Measurements from ENCODE around the gene NR1I3. TPM values are rescaled to one million over a fixed set of nuclear protein-coding genes. Genes with fewer than 3 reads are reported as not detected.

NR1I3 gene, protein sequence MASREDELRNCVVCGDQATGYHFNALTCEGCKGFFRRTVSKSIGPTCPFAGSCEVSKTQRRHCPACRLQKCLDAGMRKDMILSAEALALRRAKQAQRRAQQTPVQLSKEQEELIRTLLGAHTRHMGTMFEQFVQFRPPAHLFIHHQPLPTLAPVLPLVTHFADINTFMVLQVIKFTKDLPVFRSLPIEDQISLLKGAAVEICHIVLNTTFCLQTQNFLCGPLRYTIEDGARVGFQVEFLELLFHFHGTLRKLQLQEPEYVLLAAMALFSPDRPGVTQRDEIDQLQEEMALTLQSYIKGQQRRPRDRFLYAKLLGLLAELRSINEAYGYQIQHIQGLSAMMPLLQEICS
- total RNA-seq (under 1 TPM; 0.31 to 0.68 TPM), polyA plus RNA-seq (ENCODE audit: insufficient read depth, low read depth, low replicate concordance) (0.57 TPM)
- long read RNA-seq, donor 1, result 0 reads
- long read RNA-seq, donor 2, result 0 reads

GRCh38 chr1:161238039-161238473 lies at the start of gene NR1I3:
Gene NR1I3 (minus strand): TSS chr1:161238203. CDS start chr1:161236565, 1,638 bp downstream.
- TF ChIP-seq POLR2A (IDR thresholded peaks at IDR 0.05), result no peak
- TF ChIP-seq CTCF (IDR thresholded peaks at IDR 0.05), result no peak
- DNase-seq, result no peak
- Histone ChIP-seq H3K9me3 (no peaks in the 10 kb centered on the region), H3K36me3 (ENCODE audit: low read depth, missing control alignments) (no peaks in the 10 kb centered on the region), H3K27ac (no peak within 1 kb of the TSS), H3K4me3 (no peak within 1 kb of the TSS), H3K4me1 (no peaks in the 10 kb centered on the region), H3K27me3 (no peaks in the 10 kb centered on the region)
- 65 to 69% methylated on average over 4 of the region's 4 CpGs for WGBS, 2 donors
- intact Hi-C loops (cut with DNase I; ENCODE audit: low total_unique reads), result no loop called here

- intact Hi-C loops (cut with DNase I; ENCODE audit: low total_unique reads), result no loop called here
- 92 to 95% methylated on average over 3 of the region's 3 CpGs for WGBS, 2 donors
Observed at GRCh38 chr1:161287482-161288054, 49.6 kb upstream of the NR1I3 start.

GRCh38 chr1:161285521-161285920 lies 47.5 kb upstream of the NR1I3 start:
- no peak for DNase-seq
- no peak overlapping the region for H3K4me3 ChIP-seq
- intact Hi-C loops (cut with DNase I; ENCODE audit: low total_unique reads), result no loop called here

More at GRCh38 chr1:161287482-161288054, 49.6 kb upstream of the NR1I3 start:
- Histone ChIP-seq H3K36me3 (ENCODE audit: low read depth, missing control alignments) (no peaks in the 10 kb centered on the region), H3K9me3 (no peaks in the 10 kb centered on the region), H3K27ac (no peak overlapping the region), H3K27me3 (no peaks in the 10 kb centered on the region), H3K4me3 (no peak overlapping the region), H3K4me1 (no peaks in the 10 kb centered on the region)
- TF ChIP-seq CTCF (IDR thresholded peaks at IDR 0.05), result no peak
- no peak for TF ChIP-seq POLR2A (IDR thresholded peaks at IDR 0.05)
- no peak for DNase-seq

DNA sequence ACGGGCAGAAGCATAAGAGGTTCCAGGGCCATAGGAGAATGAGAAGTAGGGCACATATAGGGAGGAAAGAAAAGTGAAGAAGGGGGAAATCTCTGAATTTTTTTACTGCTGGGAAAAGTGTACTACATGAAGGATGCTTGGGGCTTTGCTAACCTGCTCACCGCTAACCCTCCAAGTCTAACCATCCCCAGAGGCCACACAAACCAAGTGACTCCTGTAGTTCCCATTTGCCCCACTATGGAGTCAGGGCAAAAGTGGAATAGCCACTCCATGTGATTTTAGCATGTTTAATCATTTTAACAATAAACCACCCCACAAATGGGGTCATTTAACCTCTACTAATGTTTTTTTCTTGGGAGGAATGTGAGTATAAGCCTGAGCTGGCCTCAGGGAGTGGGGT lies 47.1 kb upstream of the NR1I3 start:
- Histone ChIP-seq H3K27me3 (no peaks in the 10 kb centered on the region), H3K27ac (no peak overlapping the region), H3K4me3 (no peak overlapping the region), H3K9me3 (no peaks in the 10 kb centered on the region), H3K36me3 (ENCODE audit: low read depth, missing control alignments) (no peaks in the 10 kb centered on the region), H3K4me1 (no peaks in the 10 kb centered on the region)
- intact Hi-C loops (cut with DNase I; ENCODE audit: low total_unique reads), result no loop called here
- TF ChIP-seq CTCF (IDR thresholded peaks at IDR 0.05), result no peak
- WGBS, 2 donors, result 89 to 94% methylated on average over 2 of the region's 2 CpGs
- DNase-seq, result no peak

More at GRCh38 chr1:161285521-161285920, 47.5 kb upstream of the NR1I3 start:
- Histone ChIP-seq H3K9me3 (no peaks in the 10 kb centered on the region), H3K27ac (no peak overlapping the region), H3K36me3 (ENCODE audit: low read depth, missing control alignments) (no peaks in the 10 kb centered on the region), H3K27me3 (no peaks in the 10 kb centered on the region), H3K4me1 (no peaks in the 10 kb centered on the region)
- 68 to 71% methylated on average over 5 of the region's 5 CpGs for WGBS, 2 donors
- TF ChIP-seq CTCF (IDR thresholded peaks at IDR 0.05) (no peak), POLR2A (IDR thresholded peaks at IDR 0.05) (no peak)
